ENCODE data around the gene CLDN11.

DNA sequence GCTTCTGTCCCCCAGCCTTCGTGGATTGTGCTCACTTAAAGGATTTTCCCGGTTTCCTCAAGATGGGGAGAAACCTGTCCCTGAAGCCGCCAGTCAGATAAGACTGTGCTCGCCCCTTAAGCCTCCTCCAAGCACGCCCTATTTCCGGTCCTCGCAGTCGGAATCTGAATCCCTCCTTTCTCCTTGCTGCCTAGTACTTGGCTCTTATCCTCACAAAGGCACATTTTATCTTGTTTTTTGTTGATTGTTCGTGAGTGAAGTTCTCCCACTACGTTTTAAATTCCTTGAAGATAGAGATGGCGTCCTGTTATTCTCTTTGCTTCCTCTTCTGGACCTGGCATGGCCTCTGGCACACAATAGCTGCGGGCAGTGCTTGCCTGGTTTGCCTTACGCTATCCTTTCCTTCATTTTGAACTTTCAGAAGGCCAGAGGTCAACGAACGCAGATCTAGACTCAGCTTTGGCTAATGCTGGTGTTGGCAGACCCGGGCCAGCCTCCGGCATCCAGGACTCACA is 1.7 kb downstream of the CLDN11 start:
- TF ChIP-seq EZH2 (IDR thresholded peaks at IDR 0.05) (no peak), CTCF (IDR thresholded peaks at IDR 0.05) (no peak), EZH2phosphoT487 (IDR thresholded peaks at IDR 0.05) (peak; percentile 7)
